Activated naive CD4-positive, alpha-beta T cell treated with anti-CD3 and anti-CD28 coated beads, Interleukin-2, amount 50 U/mL, for 72 hours (primary cell): ENCODE data around the gene LRP6. TPM values are rescaled to one million over a fixed set of nuclear protein-coding genes. Genes with fewer than 3 reads are reported as not detected.
A peak's percentile ranks its signal among the peaks of the same experiment; 100 is the strongest.
"Not testable (repeated sequence)": the region's sequence is repeated elsewhere in the genome, so short reads cannot be mapped to it uniquely, and the experiment has no call there.

ENCODE experiments used
- ATAC-seq, 2 donors: fragments of 150-1000 bp; cut with Tn5 transposase; 2 replicates each; pipeline ENCODE4 v1.10.0; 2021; ENCODE audit warnings: mild to moderate bottlenecking in 2 of 2, moderate library complexity in 2 of 2
- DNase-seq, 2 donors: peaks; one replicate each; pipeline ENCODE4 v3.0.0; 2021 to 2022; ENCODE audit warnings: low spot score in 2 of 2
- H3K27ac Mint-ChIP-seq, 2 donors: one replicate each; pipeline ENCODE4 v1.8.0; 2022; ENCODE audit warnings: mild to moderate bottlenecking in 2 of 2, mixed read lengths in 2 of 2
- H3K36me3 Mint-ChIP-seq, 2 donors: one replicate each; pipeline ENCODE4 v1.8.0; 2022; ENCODE audit warnings: mixed read lengths in 2 of 2
- H3K9me3 Mint-ChIP-seq, 2 donors: one replicate each; pipeline ENCODE4 v1.8.0; 2022; ENCODE audit warnings: mixed read lengths in 2 of 2
- total RNA-seq, 2 donors: library from RNA; stranded (reverse); gene quantifications; one replicate each; pipeline ENCODE4 v1.2.3, GENCODE V29; 2022

The LRP6 gene
- total RNA-seq, 2 donors from 2014 or later = 4.1 to 5.4 TPM

GRCh38 chr12:12273291-12273957 lies 6.6 kb upstream of the LRP6 start:
- Mint-ChIP-seq H3K27ac (no peak overlapping the region), H3K9me3 (peaks cover 6 to 15% of the 10 kb centered on the region in 2 donors), H3K36me3 (peaks cover 0 to 14% of the 10 kb centered on the region in 2 donors)
- ATAC-seq = no peak
- DNase-seq = no peak

GRCh38 chr12:12272869-12273268 lies 6.0 kb upstream of the LRP6 start:
- no peak for ATAC-seq
- H3K9me3 Mint-ChIP-seq = peaks cover 4 to 13% of the 10 kb centered on the region in 2 donors
- H3K36me3 Mint-ChIP-seq = peaks cover 0 to 11% of the 10 kb centered on the region in 2 donors
- DNase-seq = no peak
- no peak overlapping the region for H3K27ac Mint-ChIP-seq

GRCh38 chr12:12270226-12270625 lies 3.4 kb upstream of the LRP6 start:
- H3K36me3 Mint-ChIP-seq = peaks cover 0 to 6% of the 10 kb centered on the region in 2 donors
- ATAC-seq (no peak), DNase-seq (no peak)

GRCh38 chr12:12267742-12268200 lies 927 bp upstream of the LRP6 start:
- peak overlapping the region in 1 of 2 donors; percentile 85 for H3K27ac Mint-ChIP-seq
- peaks cover 0 to 6% of the 10 kb centered on the region in 2 donors for H3K36me3 Mint-ChIP-seq
- no peaks in the 10 kb centered on the region for H3K9me3 Mint-ChIP-seq
- DNase-seq = peak in 1 of 2 donors; percentile 3
- no peak for ATAC-seq

More at GRCh38 chr12:12270226-12270625, 3.4 kb upstream of the LRP6 start:
- Mint-ChIP-seq H3K27ac (no peak overlapping the region), H3K9me3 (no peaks in the 10 kb centered on the region)

GRCh38 chr12:12266389-12266872 lies 413 bp downstream of the LRP6 start:
- Mint-ChIP-seq H3K27ac (peak overlapping the region; percentile 68 to 85), H3K9me3 (no peaks in the 10 kb centered on the region), H3K36me3 (peaks cover 0 to 6% of the 10 kb centered on the region in 2 donors)
- ATAC-seq (no peak), DNase-seq (no peak)

- Mint-ChIP-seq H3K9me3 (no peaks in the 10 kb centered on the region), H3K27ac (peak overlapping the region; percentile 68 to 85), H3K36me3 (peaks cover 0 to 6% of the 10 kb centered on the region in 2 donors)
- ATAC-seq (no peak), DNase-seq (peak in 1 of 2 donors; percentile 3)
Observed at GRCh38 chr12:12265571-12266388, 1.1 kb downstream of the LRP6 start.

- Mint-ChIP-seq H3K9me3 (no peaks in the 10 kb centered on the region), H3K27ac (no peak overlapping the region), H3K36me3 (peaks cover 0 to 6% of the 10 kb centered on the region in 2 donors)
- ATAC-seq (no peak), DNase-seq (no peak)
Observed at GRCh38 chr12:12265035-12265434, 1.8 kb downstream of the LRP6 start.

GRCh38 chr12:12263909-12264308 lies 2.9 kb downstream of the LRP6 start:
- Mint-ChIP-seq H3K36me3 (peaks cover 0 to 6% of the 10 kb centered on the region in 2 donors), H3K9me3 (no peaks in the 10 kb centered on the region), H3K27ac (no peak overlapping the region)
- DNase-seq (no peak), ATAC-seq (no peak)

GRCh38 chr12:12256291-12256757 lies 10.5 kb downstream of the LRP6 start:
- H3K27ac Mint-ChIP-seq, DNase-seq, H3K36me3 Mint-ChIP-seq, H3K9me3 Mint-ChIP-seq, ATAC-seq: not testable (repeated sequence)

- H3K9me3 Mint-ChIP-seq = peaks cover 6% of the 10 kb centered on the region in 2 donors
- no peak overlapping the region for H3K27ac Mint-ChIP-seq
- ATAC-seq (no peak), DNase-seq (no peak)
- H3K36me3 Mint-ChIP-seq = no peaks in the 10 kb centered on the region
Observed at GRCh38 chr12:12254553-12254952, 12.3 kb downstream of the LRP6 start.

- no peak overlapping the region for H3K27ac Mint-ChIP-seq
- peaks cover 6% of the 10 kb centered on the region in 2 donors for H3K9me3 Mint-ChIP-seq
- ATAC-seq = no peak
- DNase-seq = no peak
- no peaks in the 10 kb centered on the region for H3K36me3 Mint-ChIP-seq
Observed at GRCh38 chr12:12249216-12250050, 17.4 kb downstream of the LRP6 start.

- no peak overlapping the region for H3K27ac Mint-ChIP-seq
- ATAC-seq (no peak), DNase-seq (no peak)
- peaks cover 6% of the 10 kb centered on the region in 2 donors for H3K9me3 Mint-ChIP-seq
- peaks cover 5% of the 10 kb centered on the region in 2 donors for H3K36me3 Mint-ChIP-seq
Observed at GRCh38 chr12:12247584-12247983, 19.3 kb downstream of the LRP6 start.

GRCh38 chr12:12244341-12244740 lies 22.5 kb downstream of the LRP6 start:
- H3K9me3 Mint-ChIP-seq = no peaks in the 10 kb centered on the region
- ATAC-seq = no peak
- no peak for DNase-seq
- H3K36me3 Mint-ChIP-seq = peaks cover 5% of the 10 kb centered on the region in 2 donors
- no peak overlapping the region for H3K27ac Mint-ChIP-seq

- ATAC-seq (no peak), DNase-seq (no peak)
- Mint-ChIP-seq H3K36me3 (peaks cover 5% of the 10 kb centered on the region in 2 donors), H3K9me3 (no peaks in the 10 kb centered on the region), H3K27ac (no peak overlapping the region)
Observed at GRCh38 chr12:12240662-12241340, 26.0 kb downstream of the LRP6 start.

GRCh38 chr12:12239127-12239526 lies 27.7 kb downstream of the LRP6 start:
- Mint-ChIP-seq H3K9me3 (no peaks in the 10 kb centered on the region), H3K27ac (no peak overlapping the region), H3K36me3 (peaks cover 3% of the 10 kb centered on the region in 2 donors)
- DNase-seq (no peak), ATAC-seq (no peak)

- ATAC-seq (no peak), DNase-seq (no peak)
- Mint-ChIP-seq H3K9me3 (no peaks in the 10 kb centered on the region), H3K27ac (no peak overlapping the region), H3K36me3 (no peaks in the 10 kb centered on the region)
Observed at GRCh38 chr12:12238605-12239004, 28.2 kb downstream of the LRP6 start.
